ENCODE data around the gene CDC42BPB. TPM values are rescaled to one million over a fixed set of nuclear protein-coding genes. Genes with fewer than 3 reads are reported as not detected.
A peak's percentile ranks its signal among the peaks of the same experiment; 100 is the strongest.

Gene CDC42BPB
- total RNA-seq, 1 experiment from 2014 or later: 103 TPM

DNA sequence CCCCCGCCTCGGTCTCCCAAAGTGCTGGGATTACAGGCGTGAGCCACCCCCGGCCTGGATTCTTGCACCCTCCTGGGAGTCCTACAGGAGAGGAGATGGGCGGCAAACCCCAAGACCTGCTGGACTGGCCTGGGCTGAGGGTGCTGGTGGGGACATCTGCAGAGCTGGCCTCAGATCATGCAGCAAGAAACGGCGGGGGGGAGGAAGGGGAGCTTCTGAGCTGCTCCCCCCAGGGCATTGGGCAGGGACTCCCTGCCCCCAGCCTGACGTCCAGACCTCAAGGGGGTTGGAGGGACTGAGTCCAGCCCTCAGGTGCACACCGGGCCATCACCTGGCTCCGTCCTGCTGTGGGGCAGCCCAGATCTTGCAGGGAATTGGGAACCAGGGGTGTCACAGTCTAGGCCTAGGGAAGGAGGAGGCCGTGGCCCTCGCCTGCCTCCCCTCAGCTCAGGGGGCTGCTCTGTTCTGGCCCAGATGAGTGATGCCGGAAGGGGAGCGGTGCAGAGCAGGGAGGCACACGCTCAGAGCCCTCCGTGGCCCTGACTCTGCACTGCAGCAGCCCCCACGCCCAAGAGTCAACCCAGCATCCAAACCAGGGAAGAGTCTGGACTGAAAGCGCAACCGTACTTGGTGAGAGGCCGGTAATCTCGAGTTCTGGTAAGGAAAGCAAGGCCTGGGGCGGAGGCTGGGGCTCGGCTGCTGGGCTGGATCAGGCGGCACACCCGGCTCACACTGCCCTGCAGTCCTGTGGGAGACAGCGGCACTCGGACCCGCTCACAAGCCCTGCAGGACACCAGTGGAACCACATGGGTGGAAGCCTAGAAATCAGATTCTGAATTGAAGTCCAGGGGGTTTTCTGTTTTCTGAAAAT, 143.8 kb downstream of the CDC42BPB start:
- Histone ChIP-seq H3K4ac (ENCODE audit: low read depth, low read length) (no peak overlapping the region), H4K91ac (ENCODE audit: insufficient read length, low read depth, low read length) (no peak overlapping the region), H3K56ac (ENCODE audit: insufficient read length, low read depth, low read length) (no peak overlapping the region), H2BK12ac (ENCODE audit: insufficient read length, low read depth, low read length) (no peak overlapping the region), H3K23ac (ENCODE audit: insufficient read length, low read depth, low read length) (no peak overlapping the region), H3K4me2 (ENCODE audit: insufficient read depth, insufficient read length, low read length) (no peak overlapping the region), H3K23me2 (ENCODE audit: insufficient read length, low read depth, low read length, poor library complexity, severe bottlenecking) (no peaks in the 10 kb centered on the region), H3K4me1 (ENCODE audit: insufficient read depth, low read length) (no peaks in the 10 kb centered on the region), H3K9me3 (ENCODE audit: control insufficient read depth, low read depth, low read length) (no peaks in the 10 kb centered on the region), H3K27me3 (ENCODE audit: insufficient read depth, low read length) (no peaks in the 10 kb centered on the region), H2BK5ac (ENCODE audit: insufficient read length, low read length) (no peak overlapping the region), H2BK120ac (ENCODE audit: low read depth, low read length, poor library complexity, severe bottlenecking) (no peak overlapping the region), H3K79me1 (ENCODE audit: insufficient read depth, low read depth, low read length, poor library complexity, severe bottlenecking) (no peaks in the 10 kb centered on the region), H3T11ph (ENCODE audit: low read length) (no peak overlapping the region), H2AFZ (ENCODE audit: low read length) (no peak overlapping the region), H2AK5ac (ENCODE audit: insufficient read length, low read length) (no peak overlapping the region), H3K9ac (ENCODE audit: extremely low read depth, insufficient read length, low read length) (no peak overlapping the region), H3K14ac (ENCODE audit: insufficient read depth, low read length) (no peak overlapping the region; the same call in 1 of the 2 replicates), H4K5ac (ENCODE audit: insufficient read length, low read depth, low read length) (no peak overlapping the region), H4K8ac (replicated peaks; ENCODE audit: insufficient read length, low read depth, low read length) (no peak overlapping the region), H2BK15ac (ENCODE audit: low read depth, low read length) (no peak overlapping the region), H3K18ac (ENCODE audit: insufficient read length, low read depth, low read length) (no peak overlapping the region), H4K20me1 (ENCODE audit: control insufficient read depth, insufficient read depth, insufficient read length) (peaks cover 3% of the 10 kb centered on the region), H3K79me2 (ENCODE audit: insufficient read depth, low read length) (no peaks in the 10 kb centered on the region), H3K27ac (ENCODE audit: insufficient read length, low read depth, low read length) (no peak overlapping the region), H2BK20ac (ENCODE audit: low read depth, low read length, poor library complexity, severe bottlenecking) (no peak overlapping the region)
- H3K36me3 Mint-ChIP-seq (ENCODE audit: insufficient read depth in 1 of 3, low read depth in 3 of 3): peaks cover 0 to 2% (median 0%) of the 10 kb centered on the region in 3 experiments; a peak in 1 of 7 replicates
- peak overlapping the region in 2 of 3 experiments; percentile 83; a peak in 2 of 7 replicates for H3K27ac Mint-ChIP-seq
- H3K4me3 Mint-ChIP-seq: no peak overlapping the region; a peak in 1 of 5 replicates
- no CpG with 5 or more reads among the region's 28 CpGs for WGBS (ENCODE audit: extremely low coverage, insufficient read length, low lambda C conversion rate)
- no peak for DNase-seq
- no peaks in the 10 kb centered on the region for H3K27me3 Mint-ChIP-seq (ENCODE audit: low read depth)
- H3K9me3 Mint-ChIP-seq: no peaks in the 10 kb centered on the region
- TF ChIP-seq, protein P1, sequence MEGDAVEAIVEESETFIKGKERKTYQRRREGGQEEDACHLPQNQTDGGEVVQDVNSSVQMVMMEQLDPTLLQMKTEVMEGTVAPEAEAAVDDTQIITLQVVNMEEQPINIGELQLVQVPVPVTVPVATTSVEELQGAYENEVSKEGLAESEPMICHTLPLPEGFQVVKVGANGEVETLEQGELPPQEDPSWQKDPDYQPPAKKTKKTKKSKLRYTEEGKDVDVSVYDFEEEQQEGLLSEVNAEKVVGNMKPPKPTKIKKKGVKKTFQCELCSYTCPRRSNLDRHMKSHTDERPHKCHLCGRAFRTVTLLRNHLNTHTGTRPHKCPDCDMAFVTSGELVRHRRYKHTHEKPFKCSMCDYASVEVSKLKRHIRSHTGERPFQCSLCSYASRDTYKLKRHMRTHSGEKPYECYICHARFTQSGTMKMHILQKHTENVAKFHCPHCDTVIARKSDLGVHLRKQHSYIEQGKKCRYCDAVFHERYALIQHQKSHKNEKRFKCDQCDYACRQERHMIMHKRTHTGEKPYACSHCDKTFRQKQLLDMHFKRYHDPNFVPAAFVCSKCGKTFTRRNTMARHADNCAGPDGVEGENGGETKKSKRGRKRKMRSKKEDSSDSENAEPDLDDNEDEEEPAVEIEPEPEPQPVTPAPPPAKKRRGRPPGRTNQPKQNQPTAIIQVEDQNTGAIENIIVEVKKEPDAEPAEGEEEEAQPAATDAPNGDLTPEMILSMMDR (conservative IDR thresholded peaks at IDR 0.05): no peak
- peaks cover 0 to 2% of the 10 kb centered on the region in 2 experiments; a peak in 2 of 4 replicates for H3K4me1 Mint-ChIP-seq

Measured in H9 (cell line).